Epithelial cell of alveolus of lung (primary cell): ENCODE results near the gene DDX1. TPM values are rescaled to one million over a fixed set of nuclear protein-coding genes. Genes with fewer than 3 reads are reported as not detected.

ENCODE experiments used
- total RNA-seq: library from RNA; depleted of rRNA; stranded (reverse); fragments of >200 nt; gene quantifications from 2 replicates; pipeline ENCODE4 v1.2.1, GENCODE V29; 2015

DDX1 gene
- total RNA-seq, result 52.9 and 65.6 TPM in 2 replicates

GRCh38 chr2:15591692-15592463 is at the start of gene DDX1:
Gene DDX1, plus strand, starts transcription at chr2:15591868. Its CDS starts 66 bp downstream, at chr2:15591934.

GRCh38 chr2:15560988-15561573 is 30.6 kb upstream of the DDX1 start, which contains the start of gene NBAS:
Gene NBAS, minus strand, starts transcription at chr2:15561334. Its CDS starts 30 bp downstream, at chr2:15561304.

Other genes starting within 250 kb of the DDX1 start
- 37.4 and 49.3 TPM in 2 replicates for gene NBAS, start 30.5 kb upstream of the DDX1 start, total RNA-seq